AG04449 (cell line): ENCODE measurements around the gene MYO1F.
"Not testable (repeated sequence)": the region's sequence is repeated elsewhere in the genome, so short reads cannot be mapped to it uniquely, and the experiment has no call there.

Source experiments
- CTCF ChIA-PET: fragments of 350-600 bp; formaldehyde crosslinking; extraction: SDS; loops from one replicate; lab custom pipeline; 2021; ENCODE audit warnings: antibody characterized with exemption; lab: Yijun Ruan, JAX
- POLR2A ChIA-PET: fragments of 400-600, 350-600 bp; formaldehyde crosslinking; extraction: SDS; loops from one replicate; lab custom pipeline; 2020; ENCODE audit warnings: antibody characterized with exemption, inconsistent platforms; lab: Yijun Ruan, JAX
- DNase-seq: peaks from one replicate; pipeline ENCODE4 v3.0.0-alpha.2; 2010; ENCODE audit warnings: low read depth, low spot score
- H3K4me3 ChIP-seq: 2 replicates; pipeline ENCODE4 v1.5.1; 2011; ENCODE audit warnings: low read depth, mild to moderate bottlenecking, control low read depth, low read length
- TF ChIP-seq, protein P1 (sequence below): IDR thresholded peaks from one replicate; pipeline ENCODE4 v1.5.1; 2011; ENCODE audit warnings: mild to moderate bottlenecking, moderate library complexity, low read length, control low read depth, inconsistent platforms; ENCODE audit not compliant: insufficient read depth; ENCODE audit errors: missing control alignments

The MYO1F gene

DNA sequence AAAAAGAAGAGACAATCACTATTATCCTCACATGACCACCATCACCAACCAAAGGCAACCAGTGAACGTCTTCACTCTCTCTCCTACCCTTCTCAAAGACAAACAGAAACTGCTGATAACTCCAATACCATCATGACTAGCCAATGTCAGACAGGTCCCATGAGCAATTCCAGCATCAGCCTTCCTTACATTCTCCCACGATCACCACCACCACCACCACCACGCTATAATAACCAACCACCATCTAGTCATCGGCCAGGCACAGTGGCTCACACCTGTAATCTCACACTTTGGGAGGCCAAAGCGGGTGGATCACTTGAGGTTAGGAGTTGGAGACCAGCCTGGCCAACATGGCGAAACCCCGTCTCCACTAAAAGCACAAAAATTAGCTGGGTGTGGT is 3.9 kb downstream of the MYO1F start:
- ChIA-PET CTCF (interaction anchor here (10.2 kb wide), 1 partner anchor 6 kb away, joined by 144 read pairs; the partner anchor contains the start of gene MYO1F), POLR2A (no interaction called here)
- H3K4me3 ChIP-seq: no peak overlapping the region
- TF ChIP-seq, protein P1, sequence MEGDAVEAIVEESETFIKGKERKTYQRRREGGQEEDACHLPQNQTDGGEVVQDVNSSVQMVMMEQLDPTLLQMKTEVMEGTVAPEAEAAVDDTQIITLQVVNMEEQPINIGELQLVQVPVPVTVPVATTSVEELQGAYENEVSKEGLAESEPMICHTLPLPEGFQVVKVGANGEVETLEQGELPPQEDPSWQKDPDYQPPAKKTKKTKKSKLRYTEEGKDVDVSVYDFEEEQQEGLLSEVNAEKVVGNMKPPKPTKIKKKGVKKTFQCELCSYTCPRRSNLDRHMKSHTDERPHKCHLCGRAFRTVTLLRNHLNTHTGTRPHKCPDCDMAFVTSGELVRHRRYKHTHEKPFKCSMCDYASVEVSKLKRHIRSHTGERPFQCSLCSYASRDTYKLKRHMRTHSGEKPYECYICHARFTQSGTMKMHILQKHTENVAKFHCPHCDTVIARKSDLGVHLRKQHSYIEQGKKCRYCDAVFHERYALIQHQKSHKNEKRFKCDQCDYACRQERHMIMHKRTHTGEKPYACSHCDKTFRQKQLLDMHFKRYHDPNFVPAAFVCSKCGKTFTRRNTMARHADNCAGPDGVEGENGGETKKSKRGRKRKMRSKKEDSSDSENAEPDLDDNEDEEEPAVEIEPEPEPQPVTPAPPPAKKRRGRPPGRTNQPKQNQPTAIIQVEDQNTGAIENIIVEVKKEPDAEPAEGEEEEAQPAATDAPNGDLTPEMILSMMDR: no peak
- DNase-seq: no peak

DNA sequence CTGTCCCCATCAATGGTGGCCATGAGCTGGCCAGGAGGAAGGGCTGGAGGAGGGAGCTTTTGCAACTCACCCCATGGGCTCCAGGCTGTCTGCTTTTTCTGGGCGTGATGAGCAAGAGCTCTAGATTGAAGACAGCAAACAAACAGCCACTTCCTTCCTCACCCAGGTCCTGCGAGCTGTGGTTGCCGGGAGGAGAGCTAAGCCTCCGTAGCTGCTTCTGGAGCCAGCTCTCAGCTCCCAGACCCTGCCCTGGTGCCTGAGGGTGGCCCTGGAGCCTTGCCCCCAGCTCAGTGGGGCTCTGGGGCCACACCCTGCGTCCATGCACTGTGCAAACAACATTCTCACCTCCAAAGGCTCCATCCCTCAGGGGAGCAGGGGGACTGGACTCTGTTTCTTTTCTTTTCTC is 6.2 kb downstream of the MYO1F start:
- no peak for DNase-seq
- no peak overlapping the region; the same call in 1 of the 2 replicates for H3K4me3 ChIP-seq
- ChIA-PET POLR2A (interaction anchor here (0.5 kb wide), 1 partner anchor 10 kb away, joined by 3 read pairs; no protein-coding TSS in a partner anchor), CTCF (interaction anchor here (0.9 to 10.2 kb wide), 3 partner anchors 9 to 217 kb away, joined by 3 to 144 read pairs (median 4); partner anchors contain the start of gene MYO1F)
- TF ChIP-seq, protein P1: no peak

DNA sequence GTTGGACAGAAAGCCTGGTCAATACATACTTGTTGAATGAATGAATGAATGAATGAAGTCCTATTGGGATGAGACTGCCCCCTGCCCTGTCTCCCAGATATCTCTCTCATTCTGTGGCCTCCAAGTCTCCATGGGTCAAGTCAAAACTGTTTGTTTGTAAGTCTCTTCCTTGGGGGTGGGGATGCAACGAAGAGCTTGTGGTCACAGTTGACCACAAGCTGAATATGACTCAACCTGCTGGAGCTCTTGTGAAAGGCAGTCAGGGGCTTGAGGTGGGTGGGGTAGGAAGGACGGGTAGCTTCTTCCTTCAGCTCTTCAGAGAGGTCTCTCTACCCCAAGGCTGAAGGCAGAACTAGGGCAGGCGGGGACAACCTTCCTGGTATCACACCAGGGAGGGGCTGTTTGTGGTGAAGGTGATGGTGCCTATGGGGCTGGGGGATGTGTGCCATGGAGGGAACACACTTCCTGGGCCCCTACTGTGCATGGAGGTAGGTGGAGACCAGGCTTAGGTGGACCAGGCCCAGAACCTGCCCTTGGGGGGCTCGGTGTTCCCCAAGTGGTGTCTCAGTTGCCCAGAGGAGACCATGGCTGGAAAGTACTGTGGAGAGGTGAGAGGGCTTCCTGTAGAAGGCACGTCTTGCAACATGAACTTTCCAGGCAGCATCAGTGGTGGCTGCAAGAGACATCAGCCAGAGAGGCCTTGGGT is 8.0 kb downstream of the MYO1F start:
- TF ChIP-seq, protein P1: no peak
- ChIA-PET POLR2A (interaction anchor here (0.9 kb wide), 1 partner anchor 205 kb away, joined by 3 read pairs; the partner anchor contains the start of gene ANGPTL4), CTCF (interaction anchor here (0.8 to 10.2 kb wide), 3 partner anchors 10 to 215 kb away, joined by 3 to 144 read pairs (median 10); partner anchors contain the start of genes MYO1F and ZNF414)
- DNase-seq: peak; percentile 85
- H3K4me3 ChIP-seq: no peak overlapping the region

DNA sequence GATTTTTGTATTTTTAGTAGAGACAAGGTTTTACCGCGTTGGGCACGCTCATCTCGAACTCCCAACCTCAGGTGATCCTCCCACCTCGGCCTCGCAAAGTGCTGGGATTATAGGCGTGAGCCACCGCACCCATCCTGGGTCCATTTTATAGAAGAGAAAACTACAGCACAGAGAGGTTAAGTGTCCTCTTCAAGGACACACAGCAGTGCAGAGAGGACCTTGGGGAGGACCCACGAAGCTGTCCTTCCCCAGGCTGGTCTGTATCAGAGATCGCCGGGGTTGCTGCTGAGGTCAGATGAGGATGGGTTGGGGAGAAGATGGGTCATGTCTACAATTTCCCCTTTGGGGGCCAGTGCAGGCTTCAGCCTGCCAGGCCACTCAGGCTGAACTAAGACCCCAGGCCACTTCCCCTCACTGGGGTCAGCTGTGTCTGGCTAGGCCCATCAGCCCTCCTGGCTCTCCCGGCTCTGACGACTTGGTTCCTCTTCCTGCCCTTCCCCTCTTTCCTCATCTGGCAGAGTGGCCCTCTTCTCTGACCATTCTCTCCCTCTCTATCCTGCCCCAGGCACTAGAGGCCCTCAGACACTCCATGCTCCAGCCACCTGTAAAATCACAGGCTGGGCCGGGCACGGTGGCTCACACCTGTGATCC is 9.6 kb downstream of the MYO1F start:
- H3K4me3 ChIP-seq: no peak overlapping the region
- CTCF ChIA-PET: interaction anchor here (10.2 kb wide), 1 partner anchor 12 kb away, joined by 144 read pairs; the partner anchor contains the start of gene MYO1F
- TF ChIP-seq, protein P1: no peak
- no peak for DNase-seq
- POLR2A ChIA-PET: no interaction called here

DNA sequence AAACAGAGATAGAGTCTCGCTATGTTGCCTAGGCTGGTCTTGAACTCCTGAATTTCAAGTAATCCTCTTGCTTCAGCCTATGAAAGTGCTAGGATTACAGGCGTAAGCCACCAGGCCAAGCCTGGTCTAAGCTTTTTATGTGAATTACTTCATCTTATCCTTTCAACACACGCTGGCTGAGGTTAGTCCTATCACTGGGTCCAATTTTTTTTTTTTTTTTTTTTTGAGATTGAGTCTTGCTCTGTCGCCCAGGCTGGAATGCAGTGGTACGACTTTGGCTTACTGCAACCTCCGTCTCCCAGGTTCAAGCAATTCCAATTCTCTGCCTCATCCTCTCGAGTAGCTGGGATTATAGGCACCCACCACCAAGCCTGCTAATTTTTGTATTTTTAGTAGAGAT is 10.4 kb downstream of the MYO1F start:
- CTCF ChIA-PET: interaction anchor here (1.8 to 10.2 kb wide), 2 partner anchors 13 to 213 kb away, joined by 6 to 144 read pairs; partner anchors contain the start of gene MYO1F
- POLR2A ChIA-PET: interaction anchor here (0.7 to 1.0 kb wide), 3 partner anchors 9 to 53 kb away, joined by 3 to 6 read pairs (median 4); partner anchors contain the start of gene ZNF414
- no peak for DNase-seq
- H3K4me3 ChIP-seq: no peak overlapping the region
- TF ChIP-seq, protein P1: no peak

DNA sequence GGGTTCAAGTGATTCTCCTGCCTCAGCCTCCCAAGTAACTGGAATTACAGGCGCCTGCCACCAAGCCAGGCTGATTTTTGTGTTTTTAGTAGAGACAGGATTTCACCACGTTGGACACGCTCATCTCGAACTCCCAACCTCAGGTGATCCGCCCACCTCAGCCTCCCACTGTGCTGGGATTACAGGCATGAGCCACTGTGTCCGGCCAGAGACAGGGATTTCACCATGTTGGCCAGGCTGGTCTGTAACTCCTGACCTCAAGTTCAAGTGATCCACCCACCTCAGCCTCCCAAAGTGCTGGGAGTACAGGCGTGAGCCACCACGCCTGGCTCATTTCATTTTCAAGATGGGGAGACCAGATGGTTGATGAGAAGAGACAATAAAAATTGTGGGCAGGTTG is 12.4 kb downstream of the MYO1F start:
- not testable (repeated sequence) for H3K4me3 ChIP-seq, DNase-seq
- ChIA-PET POLR2A (interaction anchor here (1.3 kb wide), 1 partner anchor 14 kb away, joined by 3 read pairs; no protein-coding TSS in a partner anchor), CTCF (interaction anchor here (1.8 to 10.2 kb wide), 2 partner anchors 15 to 211 kb away, joined by 6 to 144 read pairs; partner anchors contain the start of gene MYO1F)
